ENCODE results near the gene KRT73.

Gene KRT73

DNA sequence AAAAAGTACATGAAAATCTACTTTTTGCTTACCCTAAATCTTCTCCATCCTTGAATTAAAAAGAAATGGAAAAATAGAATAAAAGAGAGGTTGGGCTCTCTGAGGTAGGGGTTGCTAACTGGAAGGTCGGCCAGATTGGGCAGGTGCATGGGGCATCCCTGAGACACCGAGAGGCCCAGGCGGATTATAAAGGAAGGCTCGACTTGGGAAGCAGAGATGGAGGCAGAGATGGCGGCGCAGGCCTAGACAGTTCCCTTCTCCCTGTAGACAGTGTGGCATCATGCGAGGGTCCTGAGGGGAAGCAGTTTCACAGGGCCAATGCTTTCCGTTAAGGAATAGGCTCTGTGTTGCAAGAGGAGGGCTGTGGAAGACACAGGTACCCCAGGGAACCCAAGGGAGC is 41.0 kb downstream of the KRT73 start:
- in situ Hi-C loops (cut with HindIII; ENCODE audit: low sequenced_read_pairs) = no loop called here
- TF ChIP-seq CTCF (IDR thresholded peaks at IDR 0.05; ENCODE audit: low read depth, low read length, missing control alignments) = no peak
- no peak for DNase-seq (ENCODE audit: low read depth)
- no peak overlapping the region for H3K4me3 ChIP-seq (ENCODE audit: low read depth, low read length)

DNA sequence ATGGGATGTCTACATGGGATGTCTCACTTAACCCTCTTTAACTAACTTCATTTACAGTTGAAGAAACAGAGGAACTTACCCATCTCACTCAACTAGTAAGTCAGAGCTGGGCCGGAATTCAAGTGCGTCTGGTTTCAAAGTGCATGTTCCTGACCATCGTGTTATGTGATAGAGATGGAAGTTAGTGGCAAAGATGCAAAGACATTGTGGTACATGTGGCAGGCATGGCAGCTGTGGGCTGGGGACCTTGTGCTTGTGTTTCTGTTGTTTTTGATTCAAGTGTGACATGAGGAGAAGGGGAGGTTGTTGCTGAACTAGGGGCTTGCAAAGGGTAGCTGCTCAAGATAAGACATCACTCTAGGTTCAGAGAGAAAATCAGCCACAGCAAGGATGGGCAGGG is 42.4 kb downstream of the KRT73 start:
- in situ Hi-C loops (cut with HindIII; ENCODE audit: low sequenced_read_pairs) = no loop called here
- DNase-seq (ENCODE audit: low read depth) = no peak
- TF ChIP-seq CTCF (IDR thresholded peaks at IDR 0.05; ENCODE audit: low read depth, low read length, missing control alignments) = no peak
- no peak overlapping the region for H3K4me3 ChIP-seq (ENCODE audit: low read depth, low read length)

DNA sequence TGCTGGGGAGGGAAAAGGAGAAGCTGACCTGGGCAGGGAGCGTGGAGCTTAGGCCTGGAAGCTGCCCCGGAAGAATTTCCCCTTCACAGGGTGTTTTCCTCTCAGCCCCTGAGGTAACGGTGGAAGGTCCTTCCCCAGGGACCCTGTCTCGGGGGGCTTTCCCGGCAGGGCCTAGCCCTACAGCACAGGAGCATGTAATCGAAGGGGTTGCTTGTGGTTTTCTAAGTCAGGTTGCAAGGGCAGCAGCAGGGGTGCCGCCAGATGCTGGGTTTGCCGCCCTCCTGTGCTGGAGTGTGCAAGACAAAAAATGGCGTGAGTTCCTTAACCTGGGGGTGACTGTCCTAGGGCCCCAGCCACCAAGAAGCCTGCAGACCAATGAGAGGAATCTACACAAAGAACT is 43.1 kb downstream of the KRT73 start:
- in situ Hi-C loops (cut with HindIII; ENCODE audit: low sequenced_read_pairs) = no loop called here
- DNase-seq (ENCODE audit: low read depth) = no peak
- no peak for TF ChIP-seq CTCF (IDR thresholded peaks at IDR 0.05; ENCODE audit: low read depth, low read length, missing control alignments)
- no peak overlapping the region for H3K4me3 ChIP-seq (ENCODE audit: low read depth, low read length)

DNA sequence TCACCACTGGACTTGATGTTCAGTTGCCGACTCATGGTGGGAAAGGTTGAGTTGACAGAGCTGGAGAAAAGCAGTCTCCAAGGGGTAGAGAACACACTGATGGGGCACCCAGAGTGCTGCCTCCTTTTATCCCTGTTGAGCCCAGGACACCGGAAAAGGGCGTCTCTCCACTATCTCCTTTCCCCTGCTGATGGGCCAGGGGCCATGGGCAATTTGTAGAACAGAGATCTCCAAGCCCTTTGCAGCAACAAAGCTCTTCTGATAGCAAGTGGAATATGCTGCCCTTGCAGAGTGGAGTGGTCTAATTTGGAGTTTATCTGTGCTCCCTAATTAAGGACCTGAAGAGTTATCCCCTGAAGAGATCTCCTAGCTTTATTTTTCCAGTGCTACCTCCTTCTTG is 44.6 kb downstream of the KRT73 start, which contains the start of gene KRT74:
Gene KRT74 (minus strand): TSS at position 101 of the 400 bp plus-strand sequence. CDS start 66 bp downstream, at position 35.
- no peak within 1 kb of the TSS for H3K4me3 ChIP-seq (ENCODE audit: low read depth, low read length)
- TF ChIP-seq CTCF (IDR thresholded peaks at IDR 0.05; ENCODE audit: low read depth, low read length, missing control alignments) = no peak
- in situ Hi-C loops (cut with HindIII; ENCODE audit: low sequenced_read_pairs) = no loop called here
- no peak for DNase-seq (ENCODE audit: low read depth)

DNA sequence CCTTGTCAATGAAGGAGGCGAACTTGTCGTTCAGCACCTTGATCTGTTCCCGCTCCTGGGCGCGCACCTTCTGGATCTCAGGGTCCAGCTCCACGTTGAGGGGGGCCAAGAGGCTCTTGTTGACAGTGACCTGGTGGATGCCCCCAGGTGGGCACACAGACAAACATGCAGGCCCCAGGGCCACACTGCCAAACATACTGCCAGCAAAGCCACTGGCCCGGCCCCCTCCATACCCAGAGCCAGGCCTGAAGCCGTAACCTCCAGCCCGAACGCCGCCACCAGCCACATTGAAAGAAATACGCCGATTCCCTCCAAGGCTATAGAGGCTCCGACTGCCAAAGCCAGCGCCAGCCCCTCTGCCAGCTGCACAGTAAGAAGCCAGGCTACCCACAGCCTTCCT is 45.1 kb downstream of the KRT73 start:
- in situ Hi-C loops (cut with HindIII; ENCODE audit: low sequenced_read_pairs) = no loop called here
- no peak for DNase-seq (ENCODE audit: low read depth)
- H3K4me3 ChIP-seq (ENCODE audit: low read depth, low read length) = no peak overlapping the region
- no peak for TF ChIP-seq CTCF (IDR thresholded peaks at IDR 0.05; ENCODE audit: low read depth, low read length, missing control alignments)

DNA sequence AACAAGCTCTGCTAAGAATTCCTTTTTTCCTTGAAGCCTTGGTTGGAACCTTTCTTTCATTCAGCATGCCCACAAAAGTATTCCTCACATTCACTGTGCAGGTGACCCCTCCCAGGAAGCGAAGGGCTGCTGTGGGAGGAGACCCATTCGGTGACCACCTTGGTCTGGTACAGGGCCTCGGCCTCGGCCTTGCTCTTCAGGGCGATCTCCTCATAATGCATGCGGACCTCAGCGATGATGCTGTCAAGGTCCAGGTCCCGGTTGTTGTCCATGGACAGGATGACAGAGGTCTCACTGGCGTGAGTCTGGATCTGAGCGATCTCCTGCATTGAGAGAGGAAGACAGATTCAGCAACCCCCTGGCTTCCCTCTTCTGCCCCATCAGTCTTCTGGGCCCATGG is 47.8 kb downstream of the KRT73 start:
- DNase-seq (ENCODE audit: low read depth) = no peak
- no peak overlapping the region for H3K4me3 ChIP-seq (ENCODE audit: low read depth, low read length)
- no peak for TF ChIP-seq CTCF (IDR thresholded peaks at IDR 0.05; ENCODE audit: low read depth, low read length, missing control alignments)
- in situ Hi-C loops (cut with HindIII; ENCODE audit: low sequenced_read_pairs) = no loop called here

DNA sequence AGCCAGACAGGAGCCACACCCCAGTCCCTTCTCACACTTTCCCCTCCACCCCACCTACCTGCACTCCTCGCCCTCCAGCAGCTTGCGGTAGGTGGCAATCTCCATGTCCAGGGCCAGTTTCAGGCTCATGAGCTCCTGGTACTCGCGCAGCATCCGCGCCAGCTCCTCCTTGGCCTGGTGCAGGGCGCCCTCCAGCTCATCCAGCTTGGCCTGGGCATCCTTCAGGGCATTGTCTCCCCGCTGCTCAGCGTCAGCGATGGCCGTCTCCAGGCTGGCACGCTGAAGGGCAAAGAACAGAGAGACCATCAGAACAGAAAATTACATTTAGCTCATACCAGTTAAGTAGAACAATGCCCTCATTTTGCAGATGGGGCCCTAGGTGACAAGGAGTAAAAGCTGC is 50.2 kb downstream of the KRT73 start:
- H3K4me3 ChIP-seq (ENCODE audit: low read depth, low read length) = no peak overlapping the region
- in situ Hi-C loops (cut with HindIII; ENCODE audit: low sequenced_read_pairs) = no loop called here
- no peak for TF ChIP-seq CTCF (IDR thresholded peaks at IDR 0.05; ENCODE audit: low read depth, low read length, missing control alignments)
- no peak for DNase-seq (ENCODE audit: low read depth)

Data from astrocyte of the cerebellum (primary cell).